HepG2 (cell line): ENCODE data around the gene TTC32. TPM values are rescaled to one million over a fixed set of nuclear protein-coding genes. Genes with fewer than 3 reads are reported as not detected.

Experiments used
- EEA1 ChIP-seq: sonication (generic); formaldehyde crosslinking; IDR thresholded peaks from 2 replicates; pipeline ENCODE4 v1.5.1; 2020; ENCODE audit warnings: mild to moderate bottlenecking, missing genetic modification reagents, borderline replicate concordance
- EHMT2 ChIP-seq: fragments of 200-600 bp; sonication (generic); IDR thresholded peaks from 2 replicates; pipeline ENCODE4 v1.7.0; 2017; ENCODE audit warnings: antibody characterized with exemption, low read depth, low read length, borderline replicate concordance
- GTF2F1 ChIP-seq: fragments of 150-350 bp; IDR thresholded peaks from 2 replicates; pipeline ENCODE4 v1.6.1; 2014; ENCODE audit warnings: low read length
- HDAC1 ChIP-seq: sonication (generic); formaldehyde crosslinking; IDR thresholded peaks from 2 replicates; pipeline ENCODE4 v1.5.1; 2020; ENCODE audit warnings: mild to moderate bottlenecking, missing genetic modification reagents
- IKZF1 ChIP-seq: fragments of 450-650 bp; IDR thresholded peaks from 2 replicates; pipeline ENCODE4 v1.7.1; 2016
- IKZF4 ChIP-seq: sonication (generic); formaldehyde crosslinking; IDR thresholded peaks from 2 replicates; pipeline ENCODE4 v1.5.1; 2020; ENCODE audit warnings: borderline replicate concordance, mild to moderate bottlenecking, low read depth, missing genetic modification reagents; ENCODE audit errors: not compliant biosample characterization
- JUNB ChIP-seq: sonication (generic); formaldehyde crosslinking; IDR thresholded peaks from 2 replicates; pipeline ENCODE4 v1.8.0; 2022; ENCODE audit warnings: missing genetic modification reagents, mild to moderate bottlenecking, borderline replicate concordance
- MTA3 ChIP-seq: sonication (generic); formaldehyde crosslinking; IDR thresholded peaks from 2 replicates; pipeline ENCODE4 v1.4.0; 2020; ENCODE audit warnings: missing genetic modification reagents
- ZBED4 ChIP-seq: sonication (generic); formaldehyde crosslinking; IDR thresholded peaks from 2 replicates; pipeline ENCODE4 v1.4.0; 2020; ENCODE audit warnings: missing genetic modification reagents, borderline replicate concordance
- ZBTB4 ChIP-seq: sonication (generic); formaldehyde crosslinking; IDR thresholded peaks from 2 replicates; pipeline ENCODE4 v1.4.0; 2020; ENCODE audit warnings: missing genetic modification reagents, mild to moderate bottlenecking, borderline replicate concordance
- ZBTB43 ChIP-seq: sonication (generic); formaldehyde crosslinking; conservative IDR thresholded peaks from 2 replicates; pipeline ENCODE4 v1.4.0; 2020; ENCODE audit warnings: missing genetic modification reagents
- ZBTB46 ChIP-seq: sonication (generic); formaldehyde crosslinking; IDR thresholded peaks from 2 replicates; pipeline ENCODE4 v1.4.0; 2020; ENCODE audit warnings: mild to moderate bottlenecking, missing genetic modification reagents, borderline replicate concordance
- ZNF256 ChIP-seq: sonication (generic); formaldehyde crosslinking; conservative IDR thresholded peaks from 2 replicates; pipeline ENCODE4 v1.4.0; 2020; ENCODE audit warnings: missing genetic modification reagents
- ZNF530 ChIP-seq: sonication (generic); formaldehyde crosslinking; IDR thresholded peaks from 2 replicates; pipeline ENCODE4 v1.5.0; 2020; ENCODE audit warnings: low read depth, mild to moderate bottlenecking, missing genetic modification reagents
- ZNF563 ChIP-seq: sonication (generic); formaldehyde crosslinking; IDR thresholded peaks from 2 replicates; pipeline ENCODE4 v1.8.0; 2022; ENCODE audit warnings: mild to moderate bottlenecking, moderate library complexity, missing genetic modification reagents
- ZNF773 ChIP-seq: sonication (generic); formaldehyde crosslinking; IDR thresholded peaks from 2 replicates; pipeline ENCODE4 v1.4.0; 2020; ENCODE audit warnings: missing genetic modification reagents, borderline replicate concordance
- polyA plus RNA-seq, 8 experiments: library from polyadenylated mRNA; depleted of rRNA in 3 of 8; stranded (reverse) in 7 of 8; unstranded in 1 of 8; fragments of >200 nt; fragmentation: Illumina TruSeq in 4 of 8; extraction: Trizol in 4 of 8; gene quantifications; 2 replicates each; pipeline versions ENCODE4 v1.2.1 to v1.2.3, GENCODE V29; 2011 to 2016; ENCODE audit warnings: low read depth in 4 of 8, missing spikeins in 1 of 8, mixed read lengths in 1 of 8; ENCODE audit not compliant: insufficient read depth in 1 of 8
- total RNA-seq, 5 experiments: library from RNA; depleted of rRNA; stranded (reverse); fragments of >200 nt; fragmentation: Illumina TruSeq; extraction: Trizol; gene quantifications; 2 replicates each; pipeline ENCODE4 v1.2.3, GENCODE V29; 2016; ENCODE audit warnings: low read depth in 1 of 5

The TTC32 gene
- total and polyA plus RNA-seq, 2 of the 13 experiments (the other 11 are each of a cell fraction or from before 2014, with no cell fraction given), result 21.6 to 38.3 TPM

GRCh38 chr2:19901442-19902215, at the start of gene TTC32 (continued):
- TF ChIP-seq ZBTB43 (CRISPR knock-in tag) (no peak; the same call in 1 of the 2 replicates), MTA3 (CRISPR knock-in tag) (no peak), ZNF530 (CRISPR knock-in tag) (0 out of 2 replicates have a peak, but pooled peaks have one; percentile 75), ZNF773 (CRISPR knock-in tag) (peak; percentile 88), GTF2F1 (peak; percentile 55; the same call in 1 of the 2 replicates), ZBTB4 (CRISPR knock-in tag) (peak; percentile 74; the same call in 1 of the 2 replicates), IKZF4 (CRISPR knock-in tag) (peak; percentile 96), HDAC1 (CRISPR knock-in tag) (peak; percentile 97), ZBTB46 (CRISPR knock-in tag) (peak; percentile 83; the same call in 1 of the 2 replicates), EHMT2 (peak; percentile 84; the same call in 1 of the 2 replicates), ZNF256 (CRISPR knock-in tag) (no peak; the same call in none of the 2 replicates), ZNF563 (CRISPR knock-in tag) (peak; percentile 95), ZBED4 (CRISPR knock-in tag) (peak; percentile 48; the same call in 1 of the 2 replicates), EEA1 (CRISPR knock-in tag) (0 out of 2 replicates have a peak, but pooled peaks have one; percentile 51), JUNB (no peak), IKZF1 (no peak)
